ENCODE measurements around the gene DUOX1. TPM values are rescaled to one million over a fixed set of nuclear protein-coding genes. Genes with fewer than 3 reads are reported as not detected.

Gene DUOX1
- total and polyA plus RNA-seq, 2 of the 13 experiments (the other 11 are each of a cell fraction or from before 2014, with no cell fraction given), result 0.03 TPM; not detected in 1

DNA sequence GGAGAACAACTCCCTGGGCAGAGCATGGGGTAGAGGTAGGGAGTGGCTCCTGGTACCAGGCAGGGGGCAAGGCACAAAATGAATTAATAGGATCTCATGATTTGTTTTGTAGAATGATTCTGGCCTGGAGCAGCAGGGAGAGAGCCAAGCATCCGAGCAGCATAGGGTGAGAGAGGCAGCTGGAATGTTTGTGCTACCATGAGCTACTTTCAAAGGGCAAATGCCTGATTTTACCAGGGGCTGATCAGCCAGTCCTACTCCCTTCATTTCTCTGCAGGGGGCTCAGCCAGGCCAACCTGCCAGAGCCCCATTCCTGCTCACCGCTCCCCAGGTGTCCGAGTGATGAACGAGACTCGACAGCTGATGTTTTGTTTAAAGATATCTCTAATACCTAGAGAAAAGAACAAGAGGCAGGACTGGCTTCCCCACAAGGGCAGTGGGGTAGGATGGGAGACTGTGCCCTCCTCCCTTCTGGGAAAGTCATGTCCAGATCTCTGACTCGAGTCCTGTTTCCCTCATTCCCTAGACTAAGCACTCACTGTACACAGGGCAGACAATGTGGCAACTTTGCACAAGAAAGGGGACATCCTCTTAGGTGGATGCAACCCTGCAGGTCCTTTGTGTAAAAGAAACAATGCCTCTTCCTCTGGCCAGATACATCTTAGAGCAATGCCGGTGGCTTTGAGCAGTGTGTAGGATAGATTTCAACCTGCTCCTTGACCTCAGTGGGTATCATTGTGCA is 28.7 kb upstream of the DUOX1 start:
- in situ Hi-C loops (cut with HindIII; ENCODE audit: extremely low pct_ligation_motif_present, low pct_unique_long_range_greater_than_20kb), result no loop called here
- Histone ChIP-seq H3K79me2 (ENCODE audit: insufficient read depth, low read length) (no peaks in the 10 kb centered on the region), H3K27me3 (ENCODE audit: control insufficient read depth in 1 of 2, insufficient read depth in 2 of 2, low read length in 2 of 2) (peaks cover 8 to 40% of the 10 kb centered on the region in 2 experiments), H3K27ac (ENCODE audit: extremely low read length, insufficient read depth, low read length) (no peak overlapping the region), H3K9me3 (ENCODE audit: low read length) (no peaks in the 10 kb centered on the region), H3K4me2 (ENCODE audit: low read depth, low read length) (no peak overlapping the region), H3K4me1 (ENCODE audit: insufficient read depth, low read length) (no peaks in the 10 kb centered on the region), H4K20me1 (ENCODE audit: insufficient read depth, low read length) (no peaks in the 10 kb centered on the region), H3K4me3 (replicated peaks in 1 of 3; ENCODE audit: insufficient read depth in 1 of 3, low read depth in 2 of 3, low read length in 3 of 3) (no peak overlapping the region), H2AFZ (ENCODE audit: low read length) (no peak overlapping the region), H3K9ac (ENCODE audit: insufficient read depth, low read depth, low read length) (no peak overlapping the region), H3K36me3 (replicated peaks in 1 of 2; ENCODE audit: control insufficient read depth in 1 of 2, insufficient read depth in 2 of 2, low read length in 2 of 2) (no peaks in the 10 kb centered on the region)
- intact Hi-C loops (cut with micrococcal nuclease; ENCODE audit: unreplicated experiment), result no loop called here
- BruUV-seq (replicated peaks), result no TSS peak
- DNase-seq (ENCODE audit: low spot score) (no peak), FAIRE-seq (no peak), ATAC-seq (no peak)
- ChIA-PET POLR2A (interaction anchor here (1.3 kb wide), 1 partner anchor 17 kb away, joined by 3 read pairs; no protein-coding TSS in a partner anchor), CTCF (ENCODE audit: low intra/inter-chr PET ratio, low total read pairs) (no interaction called here)
- WGBS (ENCODE audit: low lambda C conversion rate), result 31% methylated on average over 7 of the region's 7 CpGs
- no peak for TF ChIP-seq HOXD1 (CRISPR knock-in tag; IDR thresholded peaks at IDR 0.05)
- TF ChIP-seq, protein P1, sequence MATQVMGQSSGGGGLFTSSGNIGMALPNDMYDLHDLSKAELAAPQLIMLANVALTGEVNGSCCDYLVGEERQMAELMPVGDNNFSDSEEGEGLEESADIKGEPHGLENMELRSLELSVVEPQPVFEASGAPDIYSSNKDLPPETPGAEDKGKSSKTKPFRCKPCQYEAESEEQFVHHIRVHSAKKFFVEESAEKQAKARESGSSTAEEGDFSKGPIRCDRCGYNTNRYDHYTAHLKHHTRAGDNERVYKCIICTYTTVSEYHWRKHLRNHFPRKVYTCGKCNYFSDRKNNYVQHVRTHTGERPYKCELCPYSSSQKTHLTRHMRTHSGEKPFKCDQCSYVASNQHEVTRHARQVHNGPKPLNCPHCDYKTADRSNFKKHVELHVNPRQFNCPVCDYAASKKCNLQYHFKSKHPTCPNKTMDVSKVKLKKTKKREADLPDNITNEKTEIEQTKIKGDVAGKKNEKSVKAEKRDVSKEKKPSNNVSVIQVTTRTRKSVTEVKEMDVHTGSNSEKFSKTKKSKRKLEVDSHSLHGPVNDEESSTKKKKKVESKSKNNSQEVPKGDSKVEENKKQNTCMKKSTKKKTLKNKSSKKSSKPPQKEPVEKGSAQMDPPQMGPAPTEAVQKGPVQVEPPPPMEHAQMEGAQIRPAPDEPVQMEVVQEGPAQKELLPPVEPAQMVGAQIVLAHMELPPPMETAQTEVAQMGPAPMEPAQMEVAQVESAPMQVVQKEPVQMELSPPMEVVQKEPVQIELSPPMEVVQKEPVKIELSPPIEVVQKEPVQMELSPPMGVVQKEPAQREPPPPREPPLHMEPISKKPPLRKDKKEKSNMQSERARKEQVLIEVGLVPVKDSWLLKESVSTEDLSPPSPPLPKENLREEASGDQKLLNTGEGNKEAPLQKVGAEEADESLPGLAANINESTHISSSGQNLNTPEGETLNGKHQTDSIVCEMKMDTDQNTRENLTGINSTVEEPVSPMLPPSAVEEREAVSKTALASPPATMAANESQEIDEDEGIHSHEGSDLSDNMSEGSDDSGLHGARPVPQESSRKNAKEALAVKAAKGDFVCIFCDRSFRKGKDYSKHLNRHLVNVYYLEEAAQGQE (IDR thresholded peaks at IDR 0.05; ENCODE audit: borderline replicate concordance in 1 of 2, low read depth in 1 of 2, low read length in 2 of 2), result no peak
- no peak for TF ChIP-seq ZC3H13 (CRISPR knock-in tag; IDR thresholded peaks at IDR 0.05)
- TF ChIP-seq AKAP8 (CRISPR knock-in tag; IDR thresholded peaks at IDR 0.05), result no peak
- TF ChIP-seq, protein P2, sequence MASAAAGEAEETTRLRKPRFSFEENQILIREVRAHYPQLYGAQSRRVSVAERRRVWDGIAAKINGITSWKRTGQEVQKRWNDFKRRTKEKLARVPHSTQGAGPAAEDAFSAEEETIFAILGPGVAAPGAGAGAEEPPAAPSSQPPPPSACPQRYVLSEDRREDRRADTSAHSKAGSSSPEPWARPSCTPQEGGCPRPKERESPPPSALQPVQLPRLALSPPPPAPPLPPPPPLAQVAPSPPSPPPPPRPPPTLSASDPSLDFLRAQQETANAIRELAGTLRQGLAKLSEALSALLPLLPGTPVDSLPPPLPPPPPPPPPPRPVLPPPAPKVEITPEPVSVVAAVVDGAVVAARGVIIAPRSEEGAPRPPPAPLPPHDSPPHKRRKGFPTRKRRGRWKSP (CRISPR knock-in tag; IDR thresholded peaks at IDR 0.05), result no peak
- TF ChIP-seq, protein P3, sequence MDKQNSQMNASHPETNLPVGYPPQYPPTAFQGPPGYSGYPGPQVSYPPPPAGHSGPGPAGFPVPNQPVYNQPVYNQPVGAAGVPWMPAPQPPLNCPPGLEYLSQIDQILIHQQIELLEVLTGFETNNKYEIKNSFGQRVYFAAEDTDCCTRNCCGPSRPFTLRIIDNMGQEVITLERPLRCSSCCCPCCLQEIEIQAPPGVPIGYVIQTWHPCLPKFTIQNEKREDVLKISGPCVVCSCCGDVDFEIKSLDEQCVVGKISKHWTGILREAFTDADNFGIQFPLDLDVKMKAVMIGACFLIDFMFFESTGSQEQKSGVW (CRISPR knock-in tag; IDR thresholded peaks at IDR 0.05; ENCODE audit: borderline replicate concordance), result no peak
- TF ChIP-seq PLRG1 (conservative IDR thresholded peaks at IDR 0.05), result no peak
- TF ChIP-seq, protein P4, sequence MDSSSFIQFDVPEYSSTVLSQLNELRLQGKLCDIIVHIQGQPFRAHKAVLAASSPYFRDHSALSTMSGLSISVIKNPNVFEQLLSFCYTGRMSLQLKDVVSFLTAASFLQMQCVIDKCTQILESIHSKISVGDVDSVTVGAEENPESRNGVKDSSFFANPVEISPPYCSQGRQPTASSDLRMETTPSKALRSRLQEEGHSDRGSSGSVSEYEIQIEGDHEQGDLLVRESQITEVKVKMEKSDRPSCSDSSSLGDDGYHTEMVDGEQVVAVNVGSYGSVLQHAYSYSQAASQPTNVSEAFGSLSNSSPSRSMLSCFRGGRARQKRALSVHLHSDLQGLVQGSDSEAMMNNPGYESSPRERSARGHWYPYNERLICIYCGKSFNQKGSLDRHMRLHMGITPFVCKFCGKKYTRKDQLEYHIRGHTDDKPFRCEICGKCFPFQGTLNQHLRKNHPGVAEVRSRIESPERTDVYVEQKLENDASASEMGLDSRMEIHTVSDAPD (CRISPR knock-in tag; IDR thresholded peaks at IDR 0.05), result no peak
